NCI-H1694 treated with DMSO at 0.1 percent for 48 hours (cell line): ENCODE measurements around the gene POLA1.
"Not testable (repeated sequence)": the region's sequence is repeated elsewhere in the genome, so short reads cannot be mapped to it uniquely, and the experiment has no call there.

Experiments
- DNase-seq: peaks from one replicate; lab custom pipeline; 2025; lab: John Stamatoyannopoulos, UW

POLA1 gene

DNA sequence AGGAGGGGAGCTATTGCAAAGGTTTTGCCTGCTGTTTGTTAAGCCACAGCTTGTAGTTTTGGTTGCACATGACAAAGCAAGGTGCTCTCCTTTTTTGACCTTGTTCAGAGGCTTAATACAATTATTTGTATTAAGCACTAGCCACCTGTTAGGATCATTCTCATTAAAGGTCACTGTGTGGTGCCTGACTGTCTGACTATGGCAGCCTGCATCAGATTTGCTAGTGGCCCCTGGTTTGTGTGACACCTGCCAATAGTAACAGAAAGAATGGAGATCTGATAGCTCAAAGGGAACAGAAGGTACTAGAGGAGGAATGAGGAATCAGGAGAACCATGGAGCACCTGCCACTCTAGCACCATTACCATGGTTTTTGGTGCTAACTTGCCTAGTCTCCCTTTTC, 102.5 kb downstream of the POLA1 start:
- no peak for DNase-seq

GRCh38 chrX:24799078-24799477, 105.4 kb downstream of the POLA1 start:
- no peak for DNase-seq

DNA sequence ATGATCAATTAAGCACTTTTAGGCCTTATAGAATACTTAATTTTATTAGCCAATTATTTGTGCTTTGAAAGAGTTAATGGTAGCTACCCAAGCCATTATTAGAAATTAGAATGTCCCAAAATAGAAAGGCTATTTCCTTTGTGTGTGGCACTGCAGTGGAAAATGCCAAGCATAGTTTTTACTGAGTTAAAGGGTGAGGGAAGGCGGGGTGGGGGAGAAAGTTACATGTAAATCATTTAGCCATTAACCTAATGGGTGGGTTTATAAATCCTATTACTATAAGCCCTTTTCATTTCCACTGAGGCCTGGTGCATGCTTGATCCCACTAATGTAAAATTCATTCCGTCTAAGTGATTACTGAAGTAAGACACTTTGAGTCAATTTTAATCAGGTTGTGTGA, 105.8 kb downstream of the POLA1 start:
- no peak for DNase-seq

DNA sequence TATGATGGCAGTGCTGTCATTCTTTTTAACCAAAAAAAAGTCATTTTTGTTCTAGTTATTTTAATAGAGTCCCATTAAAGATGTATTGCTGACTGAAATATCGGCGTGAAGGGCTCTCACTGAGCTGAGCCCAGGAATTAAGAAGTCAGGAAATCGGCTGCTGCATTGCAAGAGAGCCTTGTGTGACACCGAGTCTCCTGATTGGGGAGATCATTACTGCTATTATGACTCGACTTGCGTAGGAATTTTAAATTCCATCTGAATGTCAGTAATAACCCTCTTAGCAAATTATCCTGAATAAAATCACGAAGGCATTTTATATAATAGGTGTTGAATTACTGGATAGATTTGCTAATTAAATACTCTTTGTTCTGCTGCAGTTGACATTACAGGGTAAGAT, 111.5 kb downstream of the POLA1 start:
- no peak for DNase-seq

DNA sequence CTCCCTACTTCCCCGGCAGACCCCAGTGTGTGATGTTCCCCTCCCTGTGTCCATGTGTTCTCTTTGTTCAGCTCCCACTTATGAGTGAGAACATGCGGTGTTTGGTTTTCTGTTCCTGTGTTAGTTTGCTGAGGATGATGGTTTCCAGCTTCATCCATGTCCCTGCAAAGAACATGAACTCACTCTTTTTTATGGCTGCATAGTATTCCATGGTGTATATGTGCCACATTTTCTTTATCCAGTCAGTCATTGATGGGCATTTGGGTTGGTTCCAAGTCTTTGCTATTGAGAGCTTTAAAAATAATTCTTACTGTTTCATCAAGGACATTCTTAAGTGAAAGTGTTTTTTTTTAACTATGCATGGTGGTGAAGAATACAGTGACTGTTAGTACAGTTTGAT, 126.1 kb downstream of the POLA1 start:
- not testable (repeated sequence) for DNase-seq

GRCh38 chrX:24828147-24828546, 134.4 kb downstream of the POLA1 start:
- DNase-seq: no peak

GRCh38 chrX:24828600-24828999, 134.9 kb downstream of the POLA1 start:
- DNase-seq: no peak

DNA sequence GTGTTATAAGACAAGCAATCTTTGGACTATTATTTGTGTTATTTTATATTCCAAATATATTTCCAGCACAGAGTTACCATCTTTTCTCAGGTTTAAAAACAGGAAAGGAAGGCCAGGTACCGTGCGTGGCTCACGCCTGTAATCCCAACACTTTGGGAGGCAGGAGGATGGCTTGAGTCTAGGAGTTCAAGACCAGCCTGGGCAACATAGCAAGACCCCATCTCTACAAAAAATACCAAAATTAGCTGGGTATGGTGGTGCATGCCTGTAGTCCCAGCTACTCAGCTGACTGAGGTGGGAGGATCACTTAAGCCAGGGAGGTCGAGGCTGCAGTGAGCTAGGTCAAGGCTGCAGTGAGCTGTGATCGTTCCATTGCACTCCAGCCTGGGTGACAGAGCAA, 140.0 kb downstream of the POLA1 start:
- DNase-seq: no peak

GRCh38 chrX:24837966-24838365, 144.2 kb downstream of the POLA1 start:
- no peak for DNase-seq

DNA sequence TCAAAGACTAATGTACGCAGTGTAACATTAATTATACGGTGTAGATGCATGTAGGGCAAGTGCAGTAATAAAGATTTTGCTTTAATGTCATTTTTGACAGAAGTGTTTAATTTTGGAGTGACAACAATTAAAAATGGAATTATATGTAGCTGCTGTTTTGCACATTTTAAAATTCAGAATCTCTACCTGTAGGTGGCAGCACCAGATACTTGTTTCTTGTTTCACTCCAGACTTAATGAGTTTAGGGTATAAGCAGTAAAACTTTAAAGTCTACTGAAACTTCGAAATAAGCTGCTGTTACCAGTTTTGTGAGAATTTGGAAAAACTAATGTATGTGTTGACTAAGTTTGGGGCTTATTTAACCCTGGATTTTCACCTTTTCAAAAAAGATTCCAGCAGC, 144.9 kb downstream of the POLA1 start:
- DNase-seq: no peak

DNA sequence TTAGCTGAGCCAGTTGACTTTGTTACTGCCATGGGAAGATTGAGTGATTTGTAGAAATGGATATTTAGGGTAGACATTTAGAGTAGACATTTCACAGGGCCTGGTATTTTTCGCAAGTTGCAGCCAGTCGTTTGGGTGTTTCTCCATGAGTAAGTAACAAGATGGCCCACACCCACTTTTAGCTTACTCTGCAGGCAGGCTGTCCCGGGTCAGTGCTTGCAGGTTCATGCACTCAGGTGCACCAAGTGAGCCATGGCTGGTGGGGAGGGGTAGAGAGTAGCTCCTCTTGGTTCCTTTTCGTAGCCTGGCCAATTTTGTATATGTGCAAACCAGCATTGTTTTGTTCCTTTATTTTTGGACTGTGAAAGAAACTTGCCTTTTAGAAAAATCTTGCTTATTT, 145.6 kb downstream of the POLA1 start:
- DNase-seq: no peak

GRCh38 chrX:24842486-24842885, 148.8 kb downstream of the POLA1 start:
- no peak for DNase-seq

DNA sequence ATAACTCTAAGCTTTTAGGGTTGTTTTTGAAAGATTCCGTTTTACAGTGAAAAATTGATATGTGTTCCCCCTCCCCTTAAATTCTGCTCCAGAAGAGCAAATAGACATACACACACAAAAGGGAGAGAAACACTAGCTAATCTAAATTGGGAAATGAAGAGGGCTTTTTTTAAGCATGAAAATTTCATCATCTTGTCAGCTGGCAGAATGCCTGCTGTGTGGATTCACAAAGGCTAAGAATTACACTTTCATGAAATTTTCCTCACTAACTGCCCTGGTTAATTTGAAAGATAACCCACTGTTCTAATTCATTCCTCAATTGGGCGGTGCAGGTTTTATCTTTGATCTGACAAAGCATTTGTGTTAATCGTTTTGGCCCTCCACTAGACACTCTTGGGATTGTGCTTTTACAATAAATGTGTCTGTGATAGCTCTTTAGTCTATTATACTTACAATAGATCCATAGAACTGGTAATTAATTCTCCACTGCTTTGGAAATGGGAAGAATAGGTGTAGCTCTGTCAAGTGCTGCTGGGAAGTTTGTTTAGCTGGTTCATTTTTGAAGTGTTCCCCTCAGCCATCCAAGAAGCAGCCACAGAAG, 152.9 kb downstream of the POLA1 start:
- no peak for DNase-seq

GRCh38 chrX:24851289-24851688, 157.6 kb downstream of the POLA1 start:
- no peak for DNase-seq

DNA sequence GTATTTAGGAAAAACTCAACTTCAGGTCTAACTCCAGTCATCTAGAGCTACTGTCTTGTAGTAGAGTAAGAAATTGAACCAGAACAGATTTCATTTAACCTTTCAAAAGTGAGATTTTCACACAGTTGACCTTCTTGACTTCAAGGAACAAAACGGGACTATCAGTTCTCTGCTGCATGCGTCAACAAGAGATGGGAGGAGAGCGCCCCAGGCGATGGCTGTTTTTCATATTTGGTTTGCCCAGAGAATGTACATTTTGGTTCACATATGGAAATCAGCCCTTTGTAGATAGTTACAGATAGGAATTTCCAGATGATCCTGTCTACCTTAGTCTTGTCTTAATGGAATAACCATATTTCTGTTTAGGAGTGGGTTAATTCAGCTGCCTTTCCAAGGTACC, 158.1 kb downstream of the POLA1 start:
- no peak for DNase-seq

DNA sequence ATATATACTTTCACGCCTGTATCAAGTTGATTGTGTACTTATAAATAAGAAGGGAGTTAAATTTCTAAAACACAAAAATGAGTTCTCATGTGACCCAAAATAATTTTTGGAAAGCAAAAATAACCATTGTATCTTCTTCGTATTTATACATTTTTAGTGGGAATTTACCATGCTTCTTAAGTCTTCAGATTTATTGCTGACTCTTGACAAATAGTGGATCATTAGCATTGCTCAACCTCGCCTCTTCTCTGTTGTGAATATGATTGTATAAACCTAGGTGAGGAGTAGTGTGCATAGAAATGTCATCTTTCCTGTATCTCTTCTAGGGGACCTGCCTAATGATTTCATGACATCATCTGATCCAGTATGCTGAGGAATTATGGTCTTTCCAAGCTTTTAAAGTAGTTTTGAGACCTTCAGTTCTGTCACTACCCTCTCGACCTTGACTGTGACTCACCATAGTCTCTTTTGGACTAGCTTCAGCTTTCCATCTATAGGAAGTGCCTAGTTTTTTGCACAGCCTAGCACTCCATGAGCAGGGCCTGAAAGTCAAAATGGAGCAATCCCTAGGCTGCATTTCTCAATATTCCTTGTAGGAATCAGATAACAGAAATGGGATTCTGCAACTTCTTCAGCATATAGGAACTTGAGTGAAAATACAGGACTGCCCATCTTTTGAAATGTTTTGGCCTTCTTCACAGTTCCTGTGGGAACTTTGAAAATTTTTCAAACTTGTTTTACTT, 164.5 kb downstream of the POLA1 start:
- no peak for DNase-seq

GRCh38 chrX:24859211-24859841, 165.6 kb downstream of the POLA1 start:
- DNase-seq: no peak

DNA sequence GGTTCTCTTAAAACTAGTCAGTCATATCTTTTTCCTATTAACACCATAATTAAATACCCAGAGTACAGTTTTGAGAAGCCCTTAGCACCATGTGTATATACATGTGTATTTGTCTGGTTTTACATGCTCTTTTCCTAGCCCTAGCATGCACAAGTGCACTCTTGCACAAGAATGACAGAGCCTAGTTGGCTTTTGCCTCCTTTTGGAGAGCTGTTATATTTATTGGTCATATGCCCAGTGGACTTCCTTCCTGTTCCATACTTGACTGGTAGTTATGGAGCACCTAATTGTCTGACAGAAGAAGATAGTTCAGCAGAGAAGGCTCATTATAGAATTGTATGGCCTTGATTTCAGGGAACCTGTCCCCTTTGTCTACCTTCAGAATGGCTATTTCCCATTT, 166.4 kb downstream of the POLA1 start:
- no peak for DNase-seq

GRCh38 chrX:24862343-24862742, 168.6 kb downstream of the POLA1 start:
- no peak for DNase-seq

- not testable (repeated sequence) for DNase-seq
These were observed 170.1 kb downstream of the POLA1 start for GRCh38 chrX:24863779-24864178.

DNA sequence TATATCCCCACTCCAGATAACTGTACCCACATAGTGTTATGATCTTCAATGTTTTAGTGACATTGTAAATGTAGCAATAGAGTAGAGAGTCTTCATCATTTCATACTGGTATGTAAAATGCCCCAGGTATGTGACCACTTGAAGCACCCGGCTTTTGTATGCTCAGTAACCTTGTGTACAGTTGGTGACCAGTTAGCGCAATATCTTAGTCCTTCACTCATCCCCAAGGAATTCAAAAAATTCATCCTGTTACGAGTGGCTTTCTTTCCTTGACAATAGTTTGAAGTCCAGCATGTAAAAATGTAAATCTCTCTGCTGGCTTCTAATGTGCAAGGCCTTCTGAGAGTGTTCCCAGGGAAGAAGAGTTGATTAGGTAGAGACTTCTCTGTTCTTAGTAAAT, 176.4 kb downstream of the POLA1 start:
- DNase-seq: no peak

GRCh38 chrX:24874604-24875247, 181.0 kb downstream of the POLA1 start:
- DNase-seq: no peak
